Type B pancreatic cell (in vitro differentiated cells): ENCODE data around the gene PLEKHG5. TPM values are rescaled to one million over a fixed set of nuclear protein-coding genes. Genes with fewer than 3 reads are reported as not detected.

Experiments used
- DNase-seq: peaks from one replicate; pipeline ENCODE4 v3.0.0; 2021; ENCODE audit warnings: mixed read lengths; ENCODE audit not compliant: unreplicated experiment; ENCODE audit errors: extremely low spot score
- H3K27ac Mint-ChIP-seq: 2 replicates; pipeline ENCODE4 v1.8.0; 2021; ENCODE audit warnings: mild to moderate bottlenecking, mixed read lengths
- H3K27me3 Mint-ChIP-seq: 2 replicates; pipeline ENCODE4 v1.8.0; 2021; ENCODE audit warnings: mixed read lengths
- H3K36me3 Mint-ChIP-seq: 2 replicates; pipeline ENCODE4 v1.8.0; 2021; ENCODE audit warnings: mixed read lengths
- H3K4me1 Mint-ChIP-seq: one replicate; pipeline ENCODE4 v1.8.0; 2021; ENCODE audit warnings: mixed read lengths; ENCODE audit not compliant: unreplicated experiment
- H3K4me3 Mint-ChIP-seq: 2 replicates; pipeline ENCODE4 v1.8.0; 2021; ENCODE audit warnings: mild to moderate bottlenecking, mixed read lengths
- H3K9me3 Mint-ChIP-seq: 2 replicates; pipeline ENCODE4 v1.8.0; 2021; ENCODE audit warnings: mixed read lengths
- CTCF ChIP-seq: fragments of 200-600 bp; sonication (generic); conservative IDR thresholded peaks from 2 replicates; pipeline ENCODE4 v1.5.0; 2021; ENCODE audit warnings: antibody characterized with exemption, mild to moderate bottlenecking
- total RNA-seq: library from RNA; stranded (reverse); gene quantifications from 2 replicates; pipeline ENCODE4 v1.2.1, GENCODE V29; 2021; ENCODE audit warnings: low replicate concordance

PLEKHG5 gene
- total RNA-seq, 1 donor from 2014 or later, result 30.6 TPM

- Mint-ChIP-seq H3K27me3 (no peaks in the 10 kb centered on the region), H3K9me3 (no peaks in the 10 kb centered on the region), H3K27ac (peak overlapping the region; percentile 36), H3K4me3 (no peak overlapping the region), H3K4me1 (no peaks in the 10 kb centered on the region), H3K36me3 (peaks cover 3% of the 10 kb centered on the region)
- no peak for DNase-seq
- no peak for TF ChIP-seq CTCF
Observed at GRCh38 chr1:6470132-6471085, 21.1 kb downstream of the PLEKHG5 start.

GRCh38 chr1:6468729-6469461, 22.6 kb downstream of the PLEKHG5 start:
- TF ChIP-seq CTCF, result no peak
- no peak overlapping the region for H3K4me3 Mint-ChIP-seq
- H3K4me1 Mint-ChIP-seq, result no peaks in the 10 kb centered on the region
- no peak for DNase-seq
- no peak overlapping the region for H3K27ac Mint-ChIP-seq
- H3K9me3 Mint-ChIP-seq, result no peaks in the 10 kb centered on the region
- H3K27me3 Mint-ChIP-seq, result peaks cover 3% of the 10 kb centered on the region
- H3K36me3 Mint-ChIP-seq, result peaks cover 3% of the 10 kb centered on the region

- Mint-ChIP-seq H3K9me3 (no peaks in the 10 kb centered on the region), H3K27ac (no peak overlapping the region), H3K36me3 (peaks cover 6% of the 10 kb centered on the region), H3K4me3 (no peak overlapping the region), H3K4me1 (no peaks in the 10 kb centered on the region), H3K27me3 (peaks cover 3% of the 10 kb centered on the region)
- no peak for DNase-seq
- no peak for TF ChIP-seq CTCF
Observed at GRCh38 chr1:6467744-6468688, 23.5 kb downstream of the PLEKHG5 start.

- H3K27me3 Mint-ChIP-seq, result peaks cover 3% of the 10 kb centered on the region
- no peaks in the 10 kb centered on the region for H3K4me1 Mint-ChIP-seq
- DNase-seq, result no peak
- peaks cover 9% of the 10 kb centered on the region for H3K36me3 Mint-ChIP-seq
- H3K4me3 Mint-ChIP-seq, result no peak overlapping the region
- no peak for TF ChIP-seq CTCF
- no peaks in the 10 kb centered on the region for H3K9me3 Mint-ChIP-seq
- no peak overlapping the region for H3K27ac Mint-ChIP-seq
Observed at GRCh38 chr1:6467224-6467623, 24.2 kb downstream of the PLEKHG5 start.

- Mint-ChIP-seq H3K27ac (no peak overlapping the region), H3K4me3 (no peak overlapping the region), H3K36me3 (peaks cover 8% of the 10 kb centered on the region), H3K4me1 (no peaks in the 10 kb centered on the region), H3K27me3 (peaks cover 3% of the 10 kb centered on the region), H3K9me3 (no peaks in the 10 kb centered on the region)
- DNase-seq, result no peak
- TF ChIP-seq CTCF, result no peak
Observed at GRCh38 chr1:6466751-6467150, 24.7 kb downstream of the PLEKHG5 start.
